ENCODE measurements around the gene L3MBTL3.
"Not testable (repeated sequence)": the region's sequence is repeated elsewhere in the genome, so short reads cannot be mapped to it uniquely, and the experiment has no call there.

DNA sequence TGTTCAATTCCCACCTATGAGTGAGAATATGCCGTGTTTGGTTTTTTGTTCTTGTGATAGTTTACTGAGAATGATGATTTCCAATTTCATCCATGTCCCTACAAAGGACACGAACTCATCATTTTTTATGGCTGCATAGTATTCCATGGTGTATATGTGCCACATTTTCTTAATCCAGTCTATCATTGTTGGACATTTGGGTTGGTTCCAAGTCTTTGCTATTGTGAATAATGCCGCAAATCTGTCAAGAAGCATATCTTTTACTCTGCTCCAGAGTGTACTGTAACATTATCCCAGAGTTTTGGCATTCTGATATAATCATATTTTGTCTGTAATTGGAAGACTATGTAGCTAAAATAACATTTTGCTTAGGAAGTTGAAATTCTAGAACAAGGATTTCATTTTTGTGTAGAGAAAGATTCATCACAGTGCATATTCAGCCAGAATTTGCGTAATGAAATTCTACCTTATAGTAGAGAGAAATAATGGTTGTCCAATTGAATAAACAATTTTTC is 98.9 kb downstream of the L3MBTL3 start:
- TF ChIP-seq, protein P1, sequence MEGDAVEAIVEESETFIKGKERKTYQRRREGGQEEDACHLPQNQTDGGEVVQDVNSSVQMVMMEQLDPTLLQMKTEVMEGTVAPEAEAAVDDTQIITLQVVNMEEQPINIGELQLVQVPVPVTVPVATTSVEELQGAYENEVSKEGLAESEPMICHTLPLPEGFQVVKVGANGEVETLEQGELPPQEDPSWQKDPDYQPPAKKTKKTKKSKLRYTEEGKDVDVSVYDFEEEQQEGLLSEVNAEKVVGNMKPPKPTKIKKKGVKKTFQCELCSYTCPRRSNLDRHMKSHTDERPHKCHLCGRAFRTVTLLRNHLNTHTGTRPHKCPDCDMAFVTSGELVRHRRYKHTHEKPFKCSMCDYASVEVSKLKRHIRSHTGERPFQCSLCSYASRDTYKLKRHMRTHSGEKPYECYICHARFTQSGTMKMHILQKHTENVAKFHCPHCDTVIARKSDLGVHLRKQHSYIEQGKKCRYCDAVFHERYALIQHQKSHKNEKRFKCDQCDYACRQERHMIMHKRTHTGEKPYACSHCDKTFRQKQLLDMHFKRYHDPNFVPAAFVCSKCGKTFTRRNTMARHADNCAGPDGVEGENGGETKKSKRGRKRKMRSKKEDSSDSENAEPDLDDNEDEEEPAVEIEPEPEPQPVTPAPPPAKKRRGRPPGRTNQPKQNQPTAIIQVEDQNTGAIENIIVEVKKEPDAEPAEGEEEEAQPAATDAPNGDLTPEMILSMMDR (IDR thresholded peaks at IDR 0.05; ENCODE audit: poor library complexity, severe bottlenecking), result not testable (repeated sequence)
- TF ChIP-seq TAF1 (IDR thresholded peaks at IDR 0.05; ENCODE audit: low read depth); POLR2AphosphoS5 (IDR thresholded peaks at IDR 0.05); SMC3 (conservative IDR thresholded peaks at IDR 0.05; ENCODE audit: poor library complexity); EZH2 (IDR thresholded peaks at IDR 0.05; ENCODE audit: borderline replicate concordance, insufficient read depth, low read length, poor library complexity, severe bottlenecking): not testable (repeated sequence)
- TF ChIP-seq, protein P2, sequence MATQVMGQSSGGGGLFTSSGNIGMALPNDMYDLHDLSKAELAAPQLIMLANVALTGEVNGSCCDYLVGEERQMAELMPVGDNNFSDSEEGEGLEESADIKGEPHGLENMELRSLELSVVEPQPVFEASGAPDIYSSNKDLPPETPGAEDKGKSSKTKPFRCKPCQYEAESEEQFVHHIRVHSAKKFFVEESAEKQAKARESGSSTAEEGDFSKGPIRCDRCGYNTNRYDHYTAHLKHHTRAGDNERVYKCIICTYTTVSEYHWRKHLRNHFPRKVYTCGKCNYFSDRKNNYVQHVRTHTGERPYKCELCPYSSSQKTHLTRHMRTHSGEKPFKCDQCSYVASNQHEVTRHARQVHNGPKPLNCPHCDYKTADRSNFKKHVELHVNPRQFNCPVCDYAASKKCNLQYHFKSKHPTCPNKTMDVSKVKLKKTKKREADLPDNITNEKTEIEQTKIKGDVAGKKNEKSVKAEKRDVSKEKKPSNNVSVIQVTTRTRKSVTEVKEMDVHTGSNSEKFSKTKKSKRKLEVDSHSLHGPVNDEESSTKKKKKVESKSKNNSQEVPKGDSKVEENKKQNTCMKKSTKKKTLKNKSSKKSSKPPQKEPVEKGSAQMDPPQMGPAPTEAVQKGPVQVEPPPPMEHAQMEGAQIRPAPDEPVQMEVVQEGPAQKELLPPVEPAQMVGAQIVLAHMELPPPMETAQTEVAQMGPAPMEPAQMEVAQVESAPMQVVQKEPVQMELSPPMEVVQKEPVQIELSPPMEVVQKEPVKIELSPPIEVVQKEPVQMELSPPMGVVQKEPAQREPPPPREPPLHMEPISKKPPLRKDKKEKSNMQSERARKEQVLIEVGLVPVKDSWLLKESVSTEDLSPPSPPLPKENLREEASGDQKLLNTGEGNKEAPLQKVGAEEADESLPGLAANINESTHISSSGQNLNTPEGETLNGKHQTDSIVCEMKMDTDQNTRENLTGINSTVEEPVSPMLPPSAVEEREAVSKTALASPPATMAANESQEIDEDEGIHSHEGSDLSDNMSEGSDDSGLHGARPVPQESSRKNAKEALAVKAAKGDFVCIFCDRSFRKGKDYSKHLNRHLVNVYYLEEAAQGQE (IDR thresholded peaks at IDR 0.05; ENCODE audit: borderline replicate concordance), result not testable (repeated sequence)

All from neural cell (in vitro differentiated cells).